ENCODE results near the gene DOCK2. TPM values are rescaled to one million over a fixed set of nuclear protein-coding genes. Genes with fewer than 3 reads are reported as not detected.
A peak's percentile ranks its signal among the peaks of the same experiment; 100 is the strongest.

The DOCK2 gene
- polyA plus RNA-seq, 1 donor (not counting 4 experiments of a cell fraction or from before 2014, with no cell fraction given), result 0.21 TPM

DNA sequence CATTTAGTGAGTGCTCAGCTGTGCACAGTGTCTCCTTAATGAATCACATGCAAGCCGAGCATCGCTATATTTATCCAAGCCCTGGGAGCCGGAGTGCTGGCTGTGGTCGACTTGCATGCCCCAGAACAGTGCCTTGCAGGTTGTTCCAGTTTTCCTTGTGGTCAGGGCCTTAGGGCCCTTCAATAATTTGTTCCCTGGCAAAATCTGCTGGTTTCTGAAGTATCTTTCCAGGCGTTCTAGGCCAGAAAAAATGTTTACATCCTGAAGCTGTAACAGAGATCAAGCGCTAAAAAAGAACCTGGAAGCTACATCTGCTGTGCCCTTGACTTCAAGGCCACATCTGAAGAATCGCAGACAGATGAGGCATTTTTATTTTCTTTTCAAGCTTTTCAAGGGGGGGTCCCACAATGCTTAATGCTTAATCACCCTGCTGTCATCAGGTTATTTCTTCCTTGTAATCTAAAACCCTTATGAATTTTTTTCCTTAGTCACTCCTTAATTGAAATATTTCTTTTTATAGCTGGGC is 105.8 kb downstream of the DOCK2 start:
- Histone ChIP-seq H3K4me3 (ENCODE audit: control insufficient read depth in 2 of 3, extremely low read depth in 1 of 3, insufficient read depth in 2 of 3, low read depth in 1 of 3, low read length in 3 of 3) (no peak overlapping the region), H3K27ac (ENCODE audit: control insufficient read depth, insufficient read depth, low read length) (no peak overlapping the region), H3K27me3 (ENCODE audit: control insufficient read depth, extremely low read depth, insufficient read depth, low read length) (no peaks in the 10 kb centered on the region), H3K9me3 (ENCODE audit: control insufficient read depth, low read depth, low read length) (no peaks in the 10 kb centered on the region), H4K20me1 (ENCODE audit: control insufficient read depth, extremely low read depth, insufficient read depth, low read length) (no peaks in the 10 kb centered on the region), H3K4me1 (ENCODE audit: control insufficient read depth, extremely low read depth, insufficient read depth, low read length) (peaks cover 17% of the 10 kb centered on the region), H3K4me2 (ENCODE audit: control insufficient read depth, extremely low read depth, insufficient read depth, low read depth, low read length) (no peak overlapping the region), H2AFZ (ENCODE audit: control insufficient read depth, low read length) (no peak overlapping the region), H3K9ac (ENCODE audit: control insufficient read depth, extremely low read depth, insufficient read depth, low read length) (no peak overlapping the region), H3K36me3 (ENCODE audit: control insufficient read depth in 2 of 2, extremely low read depth in 1 of 2, insufficient read depth in 2 of 2, low read length in 2 of 2) (no peaks in the 10 kb centered on the region), H3K79me2 (ENCODE audit: control insufficient read depth, insufficient read depth, low read length) (no peaks in the 10 kb centered on the region), H3K9me1 (ENCODE audit: control insufficient read depth, extremely low read depth, insufficient read depth, low read length) (no peaks in the 10 kb centered on the region)
- TF ChIP-seq CTCF (optimal IDR thresholded peaks at IDR 0.05 in 1 of 3, IDR thresholded peaks at IDR 0.05 in 1 of 3, conservative IDR thresholded peaks at IDR 0.05 in 1 of 3; ENCODE audit: extremely low read depth in 1 of 3, insufficient read depth in 2 of 3, low read length in 3 of 3), result no peak
- no peak for TF ChIP-seq EZH2 (IDR thresholded peaks at IDR 0.05; ENCODE audit: low read length)
- DNase-seq (ENCODE audit: low read depth, low spot score) (no peak), FAIRE-seq (no peak)
- dilution Hi-C loops (cut with MboI; ENCODE audit: extremely low pct_ligation_motif_present, low sequenced_read_pairs), result no loop called here

GRCh38 chr5:169744336-169744735 is 107.3 kb downstream of the DOCK2 start:
- H3K4me2 ChIP-seq (ENCODE audit: control insufficient read depth, extremely low read depth, insufficient read depth, low read depth, low read length), result peak overlapping the region; percentile 14
- DNase-seq (ENCODE audit: low read depth, low spot score), result no peak
- H3K9ac ChIP-seq (ENCODE audit: control insufficient read depth, extremely low read depth, insufficient read depth, low read length), result no peak overlapping the region
- no peak overlapping the region for H3K4me3 ChIP-seq (ENCODE audit: control insufficient read depth in 2 of 3, extremely low read depth in 1 of 3, insufficient read depth in 2 of 3, low read depth in 1 of 3, low read length in 3 of 3)
- no peak for TF ChIP-seq EZH2 (IDR thresholded peaks at IDR 0.05; ENCODE audit: low read length)
- TF ChIP-seq CTCF (optimal IDR thresholded peaks at IDR 0.05 in 1 of 3, IDR thresholded peaks at IDR 0.05 in 1 of 3, conservative IDR thresholded peaks at IDR 0.05 in 1 of 3; ENCODE audit: extremely low read depth in 1 of 3, insufficient read depth in 2 of 3, low read length in 3 of 3), result no peak
- H3K79me2 ChIP-seq (ENCODE audit: control insufficient read depth, insufficient read depth, low read length), result no peaks in the 10 kb centered on the region
- dilution Hi-C loops (cut with MboI; ENCODE audit: extremely low pct_ligation_motif_present, low sequenced_read_pairs), result no loop called here
- H3K4me1 ChIP-seq (ENCODE audit: control insufficient read depth, extremely low read depth, insufficient read depth, low read length), result peaks cover 17% of the 10 kb centered on the region
- no peaks in the 10 kb centered on the region for H3K9me3 ChIP-seq (ENCODE audit: control insufficient read depth, low read depth, low read length)
- no peaks in the 10 kb centered on the region for H4K20me1 ChIP-seq (ENCODE audit: control insufficient read depth, extremely low read depth, insufficient read depth, low read length)
- no peak overlapping the region for H3K27ac ChIP-seq (ENCODE audit: control insufficient read depth, insufficient read depth, low read length)
- no peak for FAIRE-seq
- no peaks in the 10 kb centered on the region for H3K27me3 ChIP-seq (ENCODE audit: control insufficient read depth, extremely low read depth, insufficient read depth, low read length)
- no peak overlapping the region for H2AFZ ChIP-seq (ENCODE audit: control insufficient read depth, low read length)
- no peaks in the 10 kb centered on the region for H3K9me1 ChIP-seq (ENCODE audit: control insufficient read depth, extremely low read depth, insufficient read depth, low read length)
- no peaks in the 10 kb centered on the region for H3K36me3 ChIP-seq (ENCODE audit: control insufficient read depth in 2 of 2, extremely low read depth in 1 of 2, insufficient read depth in 2 of 2, low read length in 2 of 2)

Measured in keratinocyte (primary cell).